WTC11 (cell line): Measurements from ENCODE around the gene RRP1.

Experiments
- ATF1 ChIP-seq: sonication (generic); formaldehyde crosslinking; IDR thresholded peaks from 2 replicates; pipeline ENCODE4 v1.8.1; 2023; ENCODE audit warnings: mild to moderate bottlenecking, moderate library complexity, missing genetic modification reagents
- CREB1 ChIP-seq: sonication (generic); formaldehyde crosslinking; IDR thresholded peaks from 2 replicates; pipeline ENCODE4 v1.8.0; 2023; ENCODE audit warnings: mild to moderate bottlenecking, missing genetic modification reagents
- GABPB1 ChIP-seq: sonication (generic); formaldehyde crosslinking; IDR thresholded peaks from 2 replicates; pipeline ENCODE4 v1.8.1; 2023; ENCODE audit warnings: mild to moderate bottlenecking, missing genetic modification reagents
- IRF2 ChIP-seq: sonication (generic); formaldehyde crosslinking; IDR thresholded peaks from 2 replicates; pipeline ENCODE4 v1.8.0; 2022; ENCODE audit warnings: low read depth, missing genetic modification reagents, borderline replicate concordance
- NR2C2 ChIP-seq: sonication (generic); formaldehyde crosslinking; IDR thresholded peaks from 2 replicates; pipeline ENCODE4 v1.8.0; 2022; ENCODE audit warnings: mild to moderate bottlenecking, missing genetic modification reagents
- SP1 ChIP-seq: sonication (generic); formaldehyde crosslinking; conservative IDR thresholded peaks from 2 replicates; pipeline ENCODE4 v1.8.1; 2022; ENCODE audit warnings: missing genetic modification reagents
- ZNF121 ChIP-seq: sonication (generic); formaldehyde crosslinking; IDR thresholded peaks from 2 replicates; pipeline ENCODE4 v1.8.0; 2023; ENCODE audit warnings: missing genetic modification reagents
- ZNF416 ChIP-seq: fragments of 250-450 bp; sonication (Bioruptor Pico); IDR thresholded peaks from 2 replicates; pipeline ENCODE4 v1.9.0; 2021; ENCODE audit warnings: mild to moderate bottlenecking, inconsistent platforms
- TF ChIP-seq, protein P1 (sequence below): fragments of 200-600 bp; IDR thresholded peaks from 2 replicates; pipeline ENCODE4 v1.8.0; 2022; ENCODE audit warnings: antibody characterized with exemption
- TF ChIP-seq, protein P2 (sequence below): sonication (generic); formaldehyde crosslinking; IDR thresholded peaks from 2 replicates; pipeline ENCODE4 v1.8.0; 2022; ENCODE audit warnings: mild to moderate bottlenecking, missing genetic modification reagents
- TF ChIP-seq, protein P3 (sequence below): sonication (generic); formaldehyde crosslinking; IDR thresholded peaks from 2 replicates; pipeline ENCODE4 v1.8.0; 2022; ENCODE audit warnings: mild to moderate bottlenecking, missing genetic modification reagents

- TF ChIP-seq, protein P1, sequence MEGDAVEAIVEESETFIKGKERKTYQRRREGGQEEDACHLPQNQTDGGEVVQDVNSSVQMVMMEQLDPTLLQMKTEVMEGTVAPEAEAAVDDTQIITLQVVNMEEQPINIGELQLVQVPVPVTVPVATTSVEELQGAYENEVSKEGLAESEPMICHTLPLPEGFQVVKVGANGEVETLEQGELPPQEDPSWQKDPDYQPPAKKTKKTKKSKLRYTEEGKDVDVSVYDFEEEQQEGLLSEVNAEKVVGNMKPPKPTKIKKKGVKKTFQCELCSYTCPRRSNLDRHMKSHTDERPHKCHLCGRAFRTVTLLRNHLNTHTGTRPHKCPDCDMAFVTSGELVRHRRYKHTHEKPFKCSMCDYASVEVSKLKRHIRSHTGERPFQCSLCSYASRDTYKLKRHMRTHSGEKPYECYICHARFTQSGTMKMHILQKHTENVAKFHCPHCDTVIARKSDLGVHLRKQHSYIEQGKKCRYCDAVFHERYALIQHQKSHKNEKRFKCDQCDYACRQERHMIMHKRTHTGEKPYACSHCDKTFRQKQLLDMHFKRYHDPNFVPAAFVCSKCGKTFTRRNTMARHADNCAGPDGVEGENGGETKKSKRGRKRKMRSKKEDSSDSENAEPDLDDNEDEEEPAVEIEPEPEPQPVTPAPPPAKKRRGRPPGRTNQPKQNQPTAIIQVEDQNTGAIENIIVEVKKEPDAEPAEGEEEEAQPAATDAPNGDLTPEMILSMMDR = no peak
- TF ChIP-seq ATF1 (CRISPR knock-in tag) = no peak
- TF ChIP-seq GABPB1 (CRISPR knock-in tag) = peak; percentile 61
- no peak for TF ChIP-seq CREB1 (CRISPR knock-in tag)
- no peak for TF ChIP-seq ZNF416 (CRISPR knock-in tag)
- no peak for TF ChIP-seq IRF2 (CRISPR knock-in tag)
- no peak for TF ChIP-seq SP1 (CRISPR knock-in tag)
- TF ChIP-seq, protein P2, sequence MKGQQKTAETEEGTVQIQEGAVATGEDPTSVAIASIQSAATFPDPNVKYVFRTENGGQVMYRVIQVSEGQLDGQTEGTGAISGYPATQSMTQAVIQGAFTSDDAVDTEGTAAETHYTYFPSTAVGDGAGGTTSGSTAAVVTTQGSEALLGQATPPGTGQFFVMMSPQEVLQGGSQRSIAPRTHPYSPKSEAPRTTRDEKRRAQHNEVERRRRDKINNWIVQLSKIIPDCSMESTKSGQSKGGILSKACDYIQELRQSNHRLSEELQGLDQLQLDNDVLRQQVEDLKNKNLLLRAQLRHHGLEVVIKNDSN (CRISPR knock-in tag) = no peak
- TF ChIP-seq ZNF121 (CRISPR knock-in tag) = no peak
- TF ChIP-seq NR2C2 (CRISPR knock-in tag) = no peak
- TF ChIP-seq, protein P3, sequence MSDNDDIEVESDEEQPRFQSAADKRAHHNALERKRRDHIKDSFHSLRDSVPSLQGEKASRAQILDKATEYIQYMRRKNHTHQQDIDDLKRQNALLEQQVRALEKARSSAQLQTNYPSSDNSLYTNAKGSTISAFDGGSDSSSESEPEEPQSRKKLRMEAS (CRISPR knock-in tag) = no peak
Measured at GRCh38 chr21:43783098-43783700, 6.2 kb upstream of the RRP1 start.
